Karpas-422 (cell line): ENCODE results near the gene DENND5B. TPM values are rescaled to one million over a fixed set of nuclear protein-coding genes. Genes with fewer than 3 reads are reported as not detected.

Experiments
- DNase-seq: peaks from one replicate; pipeline ENCODE4 v3.0.0-alpha.2; 2015
- H2AFZ ChIP-seq: fragments of 200-600 bp; sonication (generic); 2 replicates; pipeline ENCODE4 v1.6.1; 2014; ENCODE audit warnings: antibody characterized with exemption, low read length, mixed read lengths
- H3K27ac ChIP-seq: fragments of 200-600 bp; sonication (generic); 2 replicates; pipeline ENCODE4 v1.5.1; 2014; ENCODE audit warnings: mild to moderate bottlenecking, low read length, moderate library complexity
- H3K27me3 ChIP-seq: fragments of 200-600 bp; sonication (generic); 2 replicates; pipeline ENCODE4 v1.6.1; 2014; ENCODE audit warnings: low read length, mixed read lengths
- H3K36me3 ChIP-seq: fragments of 200-600 bp; sonication (generic); 2 replicates; pipeline ENCODE4 v1.6.1; 2014; ENCODE audit warnings: low read length, mixed read lengths; ENCODE audit not compliant: insufficient read depth
- H3K4me1 ChIP-seq: fragments of 200-600 bp; sonication (generic); 2 replicates; pipeline ENCODE4 v1.6.1; 2014; ENCODE audit warnings: mild to moderate bottlenecking, low read length, mixed read lengths
- H3K4me2 ChIP-seq: fragments of 200-600 bp; sonication (generic); 2 replicates; pipeline ENCODE4 v1.6.1; 2014; ENCODE audit warnings: low read length, low read depth, mild to moderate bottlenecking; ENCODE audit not compliant: poor library complexity, severe bottlenecking
- H3K4me3 ChIP-seq: fragments of 200-600 bp; sonication (generic); 2 replicates; pipeline ENCODE4 v1.5.1; 2014; ENCODE audit warnings: mild to moderate bottlenecking, antibody characterized with exemption, low read length, mixed read lengths
- H3K79me2 ChIP-seq: fragments of 200-600 bp; sonication (generic); 2 replicates; pipeline ENCODE4 v1.6.1; 2014; ENCODE audit warnings: mild to moderate bottlenecking, low read length, mixed read lengths
- H3K9ac ChIP-seq: fragments of 200-600 bp; sonication (generic); 2 replicates; pipeline ENCODE4 v1.6.0; 2014; ENCODE audit warnings: low read length
- H3K9me2 ChIP-seq: fragments of 200-600 bp; sonication (generic), shearing (Covaris generic); replicated peaks from 2 replicates; pipeline ENCODE4 v1.6.0; 2014; ENCODE audit warnings: mild to moderate bottlenecking, low read length, moderate library complexity; ENCODE audit not compliant: insufficient read depth
- H3K9me3 ChIP-seq: fragments of 300-700, 200-600 bp; sonication (generic); 2 replicates; pipeline ENCODE4 v1.6.1; 2014; ENCODE audit warnings: low read length, mixed read lengths
- H4K20me1 ChIP-seq: fragments of 200-600 bp; sonication (generic); 2 replicates; pipeline ENCODE4 v1.6.1; 2014; ENCODE audit warnings: mild to moderate bottlenecking, antibody characterized with exemption, low read length, low read depth; ENCODE audit not compliant: insufficient read depth
- total RNA-seq: library from RNA; depleted of rRNA; stranded (reverse); fragments of >200 nt; shearing (Covaris generic); gene quantifications from 2 replicates; pipeline ENCODE4 v1.2.3, GENCODE V29; 2014; ENCODE audit warnings: low replicate concordance; rRNA removed

DENND5B gene
- 4.7 and 5.5 TPM in 2 replicates for total RNA-seq

DNA sequence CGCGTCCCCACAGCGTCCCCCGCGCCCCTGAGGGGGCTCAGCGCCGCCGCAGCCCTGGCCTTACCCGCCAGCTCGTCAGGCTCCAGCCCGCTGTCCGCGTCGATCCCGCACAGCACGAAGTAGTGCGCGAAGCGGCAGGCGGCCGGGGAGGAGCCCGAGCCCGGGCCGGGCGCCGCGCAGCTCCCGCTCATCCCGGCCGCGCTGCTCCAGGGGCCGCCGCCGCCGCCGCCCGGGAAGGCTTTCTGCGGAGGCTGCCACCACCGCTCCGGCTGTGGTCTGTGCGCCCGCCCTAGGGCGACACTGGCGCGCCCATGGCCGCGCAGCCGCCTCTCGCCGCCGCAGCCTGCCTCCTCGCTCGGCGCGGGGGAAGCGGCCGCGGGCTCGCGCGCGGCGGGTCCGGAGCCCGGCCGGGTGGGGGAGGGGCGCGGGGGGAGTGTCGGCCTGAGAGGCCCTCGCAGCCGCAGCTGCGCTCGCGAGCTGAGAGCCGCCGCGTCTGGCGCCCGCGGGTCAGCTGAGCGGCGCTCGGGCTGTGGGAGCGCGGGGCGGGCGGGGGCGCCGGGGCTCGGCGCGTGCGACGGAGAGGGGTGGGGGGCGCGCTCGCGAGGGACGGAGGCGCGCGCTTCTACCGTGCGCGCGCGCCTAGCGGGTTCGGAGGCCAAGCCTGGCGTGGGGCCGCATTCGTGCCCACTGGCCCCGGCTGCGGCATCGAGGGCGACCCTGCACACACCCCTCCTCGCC is at the start of gene DENND5B:
TSS of gene DENND5B (minus strand) at position 495 of the 738 bp plus-strand sequence. CDS start at position 191, 304 bp downstream.
- peak within 1 kb of the TSS; percentile 80 for H3K4me2 ChIP-seq
- H3K27ac ChIP-seq: no peak within 1 kb of the TSS
- peak within 1 kb of the TSS; percentile 98 for H2AFZ ChIP-seq
- peaks cover 40% of the 10 kb centered on the region for H3K4me1 ChIP-seq
- H3K79me2 ChIP-seq: no peaks in the 10 kb centered on the region
- H3K4me3 ChIP-seq: peak within 1 kb of the TSS; percentile 78
- peaks cover 16% of the 10 kb centered on the region; the same call in 1 of the 2 replicates for H4K20me1 ChIP-seq
- peak; percentile 77 for DNase-seq
- peak within 1 kb of the TSS; percentile 77 for H3K9ac ChIP-seq
- H3K27me3 ChIP-seq: no peaks in the 10 kb centered on the region
- no peaks in the 10 kb centered on the region for H3K9me2 ChIP-seq
- no peaks in the 10 kb centered on the region for H3K9me3 ChIP-seq
- no peaks in the 10 kb centered on the region for H3K36me3 ChIP-seq

DNA sequence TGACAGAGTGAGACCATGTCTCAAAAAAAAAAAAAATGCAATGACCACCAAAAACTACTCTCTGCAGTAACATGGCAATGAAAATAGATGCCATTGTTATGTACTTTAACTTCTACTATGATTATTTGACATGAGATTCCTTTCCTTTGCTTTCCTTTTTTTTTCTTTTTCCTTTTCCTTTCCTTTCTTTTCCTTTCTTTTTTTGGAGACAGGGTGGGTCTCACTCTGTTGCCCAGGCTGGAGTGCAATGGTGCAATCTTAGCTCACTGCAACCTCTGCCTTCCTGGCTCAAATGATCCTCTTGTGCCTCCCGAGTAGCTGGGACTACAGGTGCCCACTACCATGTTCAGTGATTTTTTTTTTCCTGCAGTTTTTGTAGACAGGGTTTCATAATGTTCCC is 43.7 kb upstream of the DENND5B start:
- Histone ChIP-seq H3K4me2 (no peak overlapping the region), H3K36me3 (no peaks in the 10 kb centered on the region), H3K9me3 (no peaks in the 10 kb centered on the region), H3K9ac (no peak overlapping the region), H3K27ac (no peak overlapping the region), H3K9me2 (no peaks in the 10 kb centered on the region), H3K4me1 (peaks cover 23% of the 10 kb centered on the region), H3K4me3 (no peak overlapping the region), H3K27me3 (no peaks in the 10 kb centered on the region), H2AFZ (no peak overlapping the region), H4K20me1 (no peaks in the 10 kb centered on the region), H3K79me2 (no peaks in the 10 kb centered on the region)
- no peak for DNase-seq

DNA sequence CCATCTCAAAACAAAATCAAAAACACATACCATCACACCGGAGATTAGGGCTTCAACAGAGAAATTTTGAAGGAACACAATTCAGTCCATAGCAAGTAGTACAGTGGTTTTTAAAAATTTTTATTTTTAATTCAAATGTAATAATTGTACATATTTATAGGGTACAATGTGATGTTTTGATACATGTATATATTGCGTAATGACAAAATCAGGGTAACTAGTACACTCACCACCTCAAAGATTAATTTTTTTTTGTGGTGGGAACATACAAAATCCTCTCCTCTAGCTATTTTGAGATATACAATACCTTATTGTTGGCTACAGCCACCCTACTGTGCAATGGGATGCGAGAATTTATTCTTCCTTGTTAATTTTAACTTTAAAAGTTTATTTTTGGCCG is 42.5 kb upstream of the DENND5B start:
- no peaks in the 10 kb centered on the region for H3K27me3 ChIP-seq
- H3K9me3 ChIP-seq: no peaks in the 10 kb centered on the region
- no peak overlapping the region for H3K27ac ChIP-seq
- no peak overlapping the region for H3K4me3 ChIP-seq
- H4K20me1 ChIP-seq: no peaks in the 10 kb centered on the region
- H3K9me2 ChIP-seq: no peaks in the 10 kb centered on the region
- H3K9ac ChIP-seq: no peak overlapping the region
- H3K79me2 ChIP-seq: no peaks in the 10 kb centered on the region
- H3K36me3 ChIP-seq: no peaks in the 10 kb centered on the region
- H3K4me2 ChIP-seq: no peak overlapping the region
- peaks cover 23% of the 10 kb centered on the region for H3K4me1 ChIP-seq
- DNase-seq: no peak
- no peak overlapping the region for H2AFZ ChIP-seq

- Histone ChIP-seq H3K9me3 (no peaks in the 10 kb centered on the region), H3K27me3 (no peaks in the 10 kb centered on the region), H3K4me3 (no peak overlapping the region), H3K9me2 (no peaks in the 10 kb centered on the region), H3K4me2 (no peak overlapping the region), H4K20me1 (no peaks in the 10 kb centered on the region), H3K4me1 (peaks cover 15% of the 10 kb centered on the region), H3K79me2 (no peaks in the 10 kb centered on the region), H2AFZ (no peak overlapping the region), H3K27ac (no peak overlapping the region), H3K36me3 (no peaks in the 10 kb centered on the region), H3K9ac (no peak overlapping the region)
- no peak for DNase-seq
These were observed 40.9 kb upstream of the DENND5B start for GRCh38 chr12:31631809-31632208.

DNA sequence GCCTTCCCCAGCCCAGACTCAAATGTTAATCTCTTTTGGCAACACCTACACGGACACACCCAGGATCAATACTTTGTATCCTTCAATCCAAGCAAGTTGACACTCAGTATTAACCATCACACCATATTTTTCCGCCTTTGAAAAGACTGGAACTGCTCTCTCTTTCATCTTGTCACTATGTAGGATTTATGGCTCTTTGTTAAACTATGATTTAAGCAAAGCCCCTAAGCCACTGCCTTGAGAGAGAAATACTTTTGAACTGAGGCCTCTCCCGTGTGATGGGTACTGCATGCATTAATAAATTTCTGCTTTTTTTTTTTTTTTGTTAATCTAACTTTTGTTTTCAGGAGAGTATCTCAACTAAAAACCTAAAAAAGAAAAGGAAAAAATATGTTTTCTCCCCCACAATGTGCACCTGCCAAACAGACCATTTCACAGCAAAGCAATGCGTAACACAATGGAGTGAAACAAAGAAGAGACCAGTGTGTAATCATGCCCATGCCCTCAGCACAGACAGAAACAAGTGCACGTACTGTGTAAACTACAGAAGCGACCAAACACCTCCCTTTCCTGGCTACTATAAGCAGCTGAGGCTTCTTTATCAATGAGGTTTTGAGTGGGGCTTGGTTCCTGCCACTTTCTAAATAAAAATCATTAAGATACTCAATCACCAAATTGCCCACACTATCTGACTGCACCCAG is 40.2 kb upstream of the DENND5B start:
- Histone ChIP-seq H3K36me3 (no peaks in the 10 kb centered on the region), H3K79me2 (no peaks in the 10 kb centered on the region), H3K27me3 (no peaks in the 10 kb centered on the region), H3K9ac (no peak overlapping the region), H3K4me3 (no peak overlapping the region), H2AFZ (no peak overlapping the region), H3K9me3 (no peaks in the 10 kb centered on the region), H3K9me2 (no peaks in the 10 kb centered on the region), H3K4me2 (no peak overlapping the region), H3K27ac (no peak overlapping the region), H4K20me1 (no peaks in the 10 kb centered on the region), H3K4me1 (peaks cover 9% of the 10 kb centered on the region)
- no peak for DNase-seq

DNA sequence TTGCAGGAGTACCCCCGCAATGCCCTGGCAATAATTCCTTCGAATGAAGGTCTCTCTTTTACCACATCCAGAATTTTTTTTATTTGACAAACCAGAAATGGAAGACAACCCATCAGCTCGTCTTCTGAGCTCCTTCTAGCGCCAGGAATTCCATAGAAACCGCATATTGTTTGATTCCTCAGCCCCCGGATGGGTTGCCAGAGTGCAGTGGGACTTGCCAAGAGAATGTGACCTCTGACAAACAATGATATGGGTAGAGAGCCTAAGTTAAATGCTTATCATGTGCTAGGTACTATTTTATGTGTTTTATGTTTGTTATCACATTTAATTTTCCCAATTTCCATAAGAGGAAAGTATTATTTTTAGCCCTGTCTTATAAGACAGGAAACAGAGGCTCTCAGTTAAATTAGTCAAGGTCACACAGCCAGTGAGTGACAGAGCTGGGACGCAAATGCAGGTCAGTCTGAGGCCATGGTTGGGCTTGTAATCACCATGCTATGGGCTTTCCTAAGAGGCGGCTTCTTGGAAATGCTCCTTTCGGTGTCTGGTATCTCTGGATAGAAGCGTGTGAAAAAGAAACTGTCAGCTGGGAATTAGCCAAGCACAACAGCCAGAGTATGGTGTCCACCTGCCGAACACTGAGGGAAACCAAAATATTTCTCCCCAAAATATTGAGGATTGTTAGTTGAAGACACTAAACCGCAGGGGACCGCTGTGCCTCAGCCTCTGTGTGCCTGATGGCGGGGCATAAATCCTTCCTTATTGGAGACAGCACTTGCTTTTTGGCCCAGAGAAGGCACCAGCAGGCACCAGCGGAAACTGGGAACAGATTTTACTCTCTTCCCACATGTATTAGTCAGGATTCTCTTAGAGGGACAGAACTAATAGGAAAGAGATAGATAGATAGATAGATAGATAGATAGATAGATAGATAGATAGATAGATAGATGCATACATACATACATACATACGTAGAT is 39.1 kb upstream of the DENND5B start:
- Histone ChIP-seq H3K27me3 (no peaks in the 10 kb centered on the region), H3K4me1 (peaks cover 3% of the 10 kb centered on the region; the same call in 1 of the 2 replicates), H2AFZ (no peak overlapping the region), H3K9me3 (no peaks in the 10 kb centered on the region), H3K79me2 (no peaks in the 10 kb centered on the region), H3K9me2 (no peaks in the 10 kb centered on the region), H3K36me3 (no peaks in the 10 kb centered on the region), H3K4me3 (no peak overlapping the region), H3K4me2 (no peak overlapping the region), H4K20me1 (no peaks in the 10 kb centered on the region), H3K27ac (no peak overlapping the region), H3K9ac (no peak overlapping the region)
- DNase-seq: no peak

GRCh38 chr12:31627456-31628054 is 36.6 kb upstream of the DENND5B start:
- H3K9me2 ChIP-seq: no peaks in the 10 kb centered on the region
- H3K36me3 ChIP-seq: no peaks in the 10 kb centered on the region
- H3K9ac ChIP-seq: no peak overlapping the region
- no peak for DNase-seq
- H4K20me1 ChIP-seq: no peaks in the 10 kb centered on the region
- H3K27ac ChIP-seq: no peak overlapping the region
- H2AFZ ChIP-seq: no peak overlapping the region
- no peaks in the 10 kb centered on the region for H3K9me3 ChIP-seq
- H3K4me1 ChIP-seq: peaks cover 3% of the 10 kb centered on the region; the same call in 1 of the 2 replicates
- no peaks in the 10 kb centered on the region for H3K27me3 ChIP-seq
- H3K4me3 ChIP-seq: no peak overlapping the region
- no peaks in the 10 kb centered on the region for H3K79me2 ChIP-seq
- no peak overlapping the region for H3K4me2 ChIP-seq
